Astrocyte (in vitro differentiated cells and primary cell): ENCODE measurements around the gene AGPAT4. TPM values are rescaled to one million over a fixed set of nuclear protein-coding genes. Genes with fewer than 3 reads are reported as not detected.

ENCODE experiments used
- DNase-seq: peaks from one replicate; pipeline ENCODE4 v3.0.0-alpha.2; 2010; ENCODE audit warnings: low read depth
- FAIRE-seq: peaks from 2 replicates; lab custom pipeline; 2011; peaks lifted over from hg19 to GRCh38; lab: Jason Lieb, UNC
- H2AFZ ChIP-seq: 2 replicates; pipeline ENCODE4 v1.6.0; 2012; ENCODE audit warnings: low read depth, low read length, inconsistent platforms
- H3K27ac ChIP-seq: 2 replicates; pipeline ENCODE4 v1.5.1; 2011; ENCODE audit warnings: low read depth, low read length, inconsistent platforms
- H3K27me3 ChIP-seq: 2 replicates; pipeline ENCODE4 v1.6.0; 2011; ENCODE audit warnings: low read length, inconsistent platforms; ENCODE audit not compliant: insufficient read depth
- H3K36me3 ChIP-seq: 2 replicates; pipeline ENCODE4 v1.5.1; 2011; ENCODE audit warnings: low read length, inconsistent platforms; ENCODE audit not compliant: insufficient read depth
- H3K4me1 ChIP-seq: 2 replicates; pipeline ENCODE4 v1.5.1; 2011; ENCODE audit warnings: low read length, inconsistent platforms; ENCODE audit not compliant: insufficient read depth
- H3K4me2 ChIP-seq: 2 replicates; pipeline ENCODE4 v1.6.0; 2012; ENCODE audit warnings: low read length, inconsistent platforms
- H3K4me3 ChIP-seq: 2 replicates; pipeline ENCODE4 v1.5.1; 2011; ENCODE audit warnings: low read depth, mild to moderate bottlenecking, low read length, inconsistent platforms; ENCODE audit not compliant: insufficient read depth
- H3K79me2 ChIP-seq: 2 replicates; pipeline ENCODE4 v1.6.0; 2012; ENCODE audit warnings: mild to moderate bottlenecking, low read length, inconsistent platforms; ENCODE audit not compliant: insufficient read depth
- H3K9ac ChIP-seq: 2 replicates; pipeline ENCODE4 v1.6.0; 2012; ENCODE audit warnings: mild to moderate bottlenecking, low read length, inconsistent platforms
- H3K9me3 ChIP-seq: 2 replicates; pipeline ENCODE4 v1.5.1; 2012; ENCODE audit warnings: low read depth, mild to moderate bottlenecking, low read length, inconsistent platforms; ENCODE audit not compliant: insufficient read depth
- H4K20me1 ChIP-seq: 2 replicates; pipeline ENCODE4 v1.6.0; 2012; ENCODE audit warnings: low read length, inconsistent platforms; ENCODE audit not compliant: insufficient read depth
- H3K27ac Mint-ChIP-seq: one replicate; pipeline ENCODE4 v1.8.0; 2021; ENCODE audit warnings: mild to moderate bottlenecking, mixed read lengths; ENCODE audit not compliant: unreplicated experiment
- H3K27me3 Mint-ChIP-seq: one replicate; pipeline ENCODE4 v1.8.0; 2021; ENCODE audit warnings: low read depth, mixed read lengths; ENCODE audit not compliant: unreplicated experiment
- H3K36me3 Mint-ChIP-seq: one replicate; pipeline ENCODE4 v1.8.0; 2021; ENCODE audit warnings: low read depth, mixed read lengths; ENCODE audit not compliant: unreplicated experiment
- H3K4me1 Mint-ChIP-seq: one replicate; pipeline ENCODE4 v1.8.0; 2021; ENCODE audit warnings: low read depth, mixed read lengths; ENCODE audit not compliant: unreplicated experiment
- H3K4me3 Mint-ChIP-seq: one replicate; pipeline ENCODE4 v1.8.0; 2021; ENCODE audit warnings: mild to moderate bottlenecking, moderate library complexity, mixed read lengths; ENCODE audit not compliant: unreplicated experiment
- H3K9me3 Mint-ChIP-seq: one replicate; pipeline ENCODE4 v1.8.0; 2021; ENCODE audit warnings: mild to moderate bottlenecking, mixed read lengths; ENCODE audit not compliant: unreplicated experiment
- CTCF ChIP-seq: IDR thresholded peaks from 2 replicates; pipeline ENCODE4 v1.5.1; 2011; ENCODE audit warnings: low read depth, mild to moderate bottlenecking, inconsistent platforms, low read length, moderate library complexity; ENCODE audit not compliant: insufficient read depth
- EZH2 ChIP-seq: IDR thresholded peaks from 2 replicates; pipeline ENCODE4 v1.6.1; 2012; ENCODE audit warnings: mild to moderate bottlenecking, low read length, inconsistent platforms; ENCODE audit not compliant: insufficient read depth
- total RNA-seq: library from RNA; stranded (reverse); gene quantifications from 2 replicates; pipeline ENCODE4 v1.2.1, GENCODE V29; 2021

AGPAT4 gene
- total RNA-seq, 1 donor from 2014 or later: 27.2 TPM

- peak overlapping the region; percentile 87 for H3K27ac ChIP-seq
- Mint-ChIP-seq H3K4me3 (no peak overlapping the region), H3K27me3 (no peaks in the 10 kb centered on the region), H3K4me1 (peaks cover 9% of the 10 kb centered on the region), H3K9me3 (peaks cover 5% of the 10 kb centered on the region), H3K36me3 (peaks cover 28% of the 10 kb centered on the region), H3K27ac (peak overlapping the region; percentile 88)
- H3K9me3 ChIP-seq: no peaks in the 10 kb centered on the region
- peaks cover 37% of the 10 kb centered on the region for H3K79me2 ChIP-seq
- FAIRE-seq (no peak), DNase-seq (peak; percentile 88)
- peaks cover 19% of the 10 kb centered on the region for H3K4me1 ChIP-seq
- no peaks in the 10 kb centered on the region for H3K27me3 ChIP-seq
- H3K9ac ChIP-seq: peak overlapping the region; percentile 67
- no peak overlapping the region for H2AFZ ChIP-seq
- no peaks in the 10 kb centered on the region for H4K20me1 ChIP-seq
- TF ChIP-seq CTCF (no peak), EZH2 (no peak)
- H3K4me3 ChIP-seq: no peak overlapping the region
- H3K36me3 ChIP-seq: no peaks in the 10 kb centered on the region
- H3K4me2 ChIP-seq: peak overlapping the region; percentile 52
Measured at GRCh38 chr6:161215876-161216615, 57.8 kb downstream of the AGPAT4 start.

GRCh38 chr6:161215193-161215592 lies 58.7 kb downstream of the AGPAT4 start:
- Histone ChIP-seq H3K4me1 (peaks cover 19% of the 10 kb centered on the region), H2AFZ (no peak overlapping the region), H3K4me2 (peak overlapping the region; percentile 52), H4K20me1 (no peaks in the 10 kb centered on the region), H3K79me2 (peaks cover 35% of the 10 kb centered on the region), H3K4me3 (peak overlapping the region; percentile 9), H3K27ac (peak overlapping the region; percentile 87), H3K9me3 (no peaks in the 10 kb centered on the region), H3K27me3 (no peaks in the 10 kb centered on the region), H3K9ac (peak overlapping the region; percentile 67), H3K36me3 (no peaks in the 10 kb centered on the region)
- peaks cover 30% of the 10 kb centered on the region for H3K36me3 Mint-ChIP-seq
- peak; percentile 85 for FAIRE-seq
- TF ChIP-seq EZH2 (no peak), CTCF (no peak)
- peaks cover 9% of the 10 kb centered on the region for H3K4me1 Mint-ChIP-seq
- DNase-seq: peak; percentile 99
- H3K9me3 Mint-ChIP-seq: peaks cover 5% of the 10 kb centered on the region
- H3K27me3 Mint-ChIP-seq: no peaks in the 10 kb centered on the region
- no peak overlapping the region for H3K4me3 Mint-ChIP-seq
- peak overlapping the region; percentile 53 for H3K27ac Mint-ChIP-seq

GRCh38 chr6:161214722-161215121 lies 59.1 kb downstream of the AGPAT4 start:
- H3K9me3 Mint-ChIP-seq: peaks cover 5% of the 10 kb centered on the region
- Histone ChIP-seq H3K4me1 (peaks cover 19% of the 10 kb centered on the region), H3K4me2 (peak overlapping the region; percentile 52), H3K9me3 (no peaks in the 10 kb centered on the region), H3K4me3 (peak overlapping the region; percentile 9), H3K36me3 (no peaks in the 10 kb centered on the region), H3K27ac (peak overlapping the region; percentile 87), H2AFZ (no peak overlapping the region), H4K20me1 (no peaks in the 10 kb centered on the region), H3K79me2 (peaks cover 32% of the 10 kb centered on the region), H3K9ac (peak overlapping the region; percentile 67), H3K27me3 (no peaks in the 10 kb centered on the region)
- H3K36me3 Mint-ChIP-seq: peaks cover 32% of the 10 kb centered on the region
- H3K4me3 Mint-ChIP-seq: no peak overlapping the region
- peaks cover 9% of the 10 kb centered on the region for H3K4me1 Mint-ChIP-seq
- DNase-seq (no peak), FAIRE-seq (no peak)
- H3K27me3 Mint-ChIP-seq: no peaks in the 10 kb centered on the region
- TF ChIP-seq EZH2 (no peak), CTCF (no peak)
- peak overlapping the region; percentile 53 for H3K27ac Mint-ChIP-seq
